Endothelial cell of umbilical vein (primary cell): ENCODE data around the gene B3GAT1. TPM values are rescaled to one million over a fixed set of nuclear protein-coding genes. Genes with fewer than 3 reads are reported as not detected.

ENCODE experiments used
- BruUV-seq: library from RNA; stranded (reverse); fragments of 400-500 nt; replicated peaks from 2 replicates; lab custom pipeline; 2021; lab: Mats Ljungman, UMichigan
- CTCF ChIA-PET: fragments of 300-600, 350-600 bp; sonication (Branson Sonifier 250); formaldehyde crosslinking; loops from one replicate; lab custom pipeline; 2021; ENCODE audit warnings: antibody characterized with exemption, inconsistent platforms; lab: Charles Lee
- POLR2A ChIA-PET: fragments of 300-600, 350-600 bp; sonication (Branson Sonifier 250); formaldehyde crosslinking; loops from one replicate; lab custom pipeline; 2021; ENCODE audit warnings: antibody characterized with exemption, inconsistent platforms; lab: Charles Lee
- DNase-seq: peaks from one replicate; pipeline ENCODE4 v3.0.0-alpha.2; 2011; ENCODE audit warnings: low read depth, low spot score
- FAIRE-seq: peaks from 2 replicates; lab custom pipeline; 2011; peaks lifted over from hg19 to GRCh38; lab: Jason Lieb, UNC
- H2AFZ ChIP-seq: 2 replicates; pipeline ENCODE4 v1.6.0; 2012; ENCODE audit warnings: low read depth, low read length, control low read depth, inconsistent platforms
- H3K27ac ChIP-seq: 2 replicates; pipeline ENCODE4 v1.5.1; 2011; ENCODE audit warnings: low read depth, mild to moderate bottlenecking, control low read depth, low read length, moderate library complexity; ENCODE audit not compliant: insufficient read depth
- H3K27me3 ChIP-seq, 2 experiments: 2 replicates each; pipeline versions ENCODE4 v1.6.0 to v1.6.1; 2011; ENCODE audit warnings: low read length in 2 of 2, mixed read lengths in 1 of 2; ENCODE audit not compliant: control insufficient read depth in 2 of 2, insufficient read depth in 2 of 2
- H3K36me3 ChIP-seq, 2 experiments: 2 replicates in 1 of 2; 3 replicates in 1 of 2; pipeline ENCODE4 v1.5.1; 2011; ENCODE audit warnings: low read length in 2 of 2, mild to moderate bottlenecking in 1 of 2, moderate library complexity in 1 of 2; ENCODE audit not compliant: control insufficient read depth in 2 of 2, insufficient read depth in 2 of 2; ENCODE audit errors: extremely low read depth in 1 of 2
- H3K4me1 ChIP-seq: 3 replicates; pipeline ENCODE4 v1.5.1; 2011; ENCODE audit warnings: mild to moderate bottlenecking, low read length; ENCODE audit not compliant: control insufficient read depth, insufficient read depth; ENCODE audit errors: extremely low read depth
- H3K4me2 ChIP-seq: 2 replicates; pipeline ENCODE4 v1.6.1; 2011; ENCODE audit warnings: low read length, control low read depth, mixed read lengths; ENCODE audit not compliant: insufficient read depth
- H3K4me3 ChIP-seq, 3 experiments: fragments of 200-600 bp in 1 of 3; sonication (generic), shearing (Covaris generic) in 1 of 3; replicated peaks in 1 of 3; 2 replicates each; pipeline ENCODE4 v1.5.1; 2011 to 2016; ENCODE audit warnings: control low read depth in 3 of 3, low read length in 3 of 3, mild to moderate bottlenecking in 2 of 3, inconsistent platforms in 1 of 3, low read depth in 1 of 3, moderate library complexity in 1 of 3; ENCODE audit not compliant: insufficient read depth in 1 of 3
- H3K79me2 ChIP-seq: 2 replicates; pipeline ENCODE4 v1.6.0; 2012; ENCODE audit warnings: low read length, inconsistent platforms; ENCODE audit not compliant: control insufficient read depth, insufficient read depth
- H3K9ac ChIP-seq: replicated peaks from 2 replicates; pipeline ENCODE3; 2011; ENCODE audit warnings: low read length, control low read depth; ENCODE audit not compliant: insufficient read depth; ENCODE audit errors: extremely low read depth
- H3K9me1 ChIP-seq: replicated peaks from 3 replicates; pipeline ENCODE4 v1.6.0; 2011; ENCODE audit warnings: mild to moderate bottlenecking, low read length; ENCODE audit not compliant: control insufficient read depth, insufficient read depth; ENCODE audit errors: extremely low read depth
- H3K9me3 ChIP-seq: replicated peaks from 2 replicates; pipeline ENCODE4 v1.5.1; 2012; ENCODE audit warnings: low read length, inconsistent platforms; ENCODE audit not compliant: control insufficient read depth, insufficient read depth
- H4K20me1 ChIP-seq: replicated peaks from 2 replicates; pipeline ENCODE3; 2011; ENCODE audit warnings: mild to moderate bottlenecking, low read length; ENCODE audit not compliant: control insufficient read depth, insufficient read depth; ENCODE audit errors: extremely low read depth
- EZH2 ChIP-seq: IDR thresholded peaks from 2 replicates; pipeline ENCODE4 v1.6.1; 2012; ENCODE audit warnings: borderline replicate concordance, low read depth, mild to moderate bottlenecking, moderate library complexity, low read length, inconsistent platforms; ENCODE audit not compliant: severe bottlenecking
- GATA2 ChIP-seq: IDR thresholded peaks from 2 replicates; pipeline ENCODE4 v1.7.0; 2011; ENCODE audit warnings: low read depth, mild to moderate bottlenecking, moderate library complexity, mixed read lengths, low read length; ENCODE audit not compliant: insufficient read length, insufficient read depth
- JUN ChIP-seq: IDR thresholded peaks from 2 replicates; pipeline ENCODE4 v1.6.1; 2011; ENCODE audit warnings: borderline replicate concordance, low read depth; ENCODE audit not compliant: insufficient read length, insufficient read depth
- POLR2A ChIP-seq: IDR thresholded peaks from 2 replicates; pipeline ENCODE4 v1.6.1; 2012; ENCODE audit warnings: low read depth, mild to moderate bottlenecking, control low read depth, low read length
- POLR2AphosphoS5 ChIP-seq: IDR thresholded peaks from 2 replicates; pipeline ENCODE4 v1.6.1; 2012; ENCODE audit warnings: low read depth, mild to moderate bottlenecking, control low read depth, low read length, moderate library complexity; ENCODE audit not compliant: insufficient read depth
- dilution Hi-C: fragments of 300-500 bp; cut with MboI; formaldehyde crosslinking; loops from one replicate; pipeline ENCODE4 v1.15.0; 2019; ENCODE audit warnings: low sequenced_read_pairs; ENCODE audit not compliant: extremely low pct_ligation_motif_present
- intact Hi-C: fragments of 100-400 bp; cut with micrococcal nuclease; formaldehyde crosslinking; loops from one replicate; pipeline ENCODE4 v1.10.0; 2022
- polyA plus RNA-seq, 4 experiments: library from polyadenylated mRNA; depleted of rRNA in 3 of 4; stranded (reverse) in 3 of 4; unstranded in 1 of 4; fragments of >200 nt; gene quantifications; 2 replicates each; pipeline versions ENCODE4 v1.2.1 to v1.2.3, GENCODE V29; 2011 to 2012; ENCODE audit warnings: missing spikeins in 1 of 4
- total RNA-seq: library from RNA; stranded (reverse); gene quantifications from 2 replicates; pipeline ENCODE4 v1.2.3, GENCODE V29; 2021
- TF ChIP-seq, protein P1 (sequence below), 2 donors: IDR thresholded peaks; 1 replicate in 1 of 2; 2 replicates in 1 of 2; pipeline ENCODE4 v1.5.1; 2011; ENCODE audit warnings: low read length in 2 of 2, mild to moderate bottlenecking in 2 of 2, moderate library complexity in 2 of 2, control low read depth in 1 of 2, inconsistent platforms in 1 of 2, low read depth in 1 of 2; ENCODE audit not compliant: insufficient read depth in 1 of 2; ENCODE audit errors: extremely low read depth in 1 of 2
- TF ChIP-seq, protein P2 (sequence below): IDR thresholded peaks from 2 replicates; pipeline ENCODE4 v1.6.1; 2011; ENCODE audit not compliant: insufficient read depth, insufficient read length

The B3GAT1 gene
- total and polyA plus RNA-seq, 2 donors (not counting 3 experiments of a cell fraction or from before 2014, with no cell fraction given), result 0.01 TPM; not detected in 1

DNA sequence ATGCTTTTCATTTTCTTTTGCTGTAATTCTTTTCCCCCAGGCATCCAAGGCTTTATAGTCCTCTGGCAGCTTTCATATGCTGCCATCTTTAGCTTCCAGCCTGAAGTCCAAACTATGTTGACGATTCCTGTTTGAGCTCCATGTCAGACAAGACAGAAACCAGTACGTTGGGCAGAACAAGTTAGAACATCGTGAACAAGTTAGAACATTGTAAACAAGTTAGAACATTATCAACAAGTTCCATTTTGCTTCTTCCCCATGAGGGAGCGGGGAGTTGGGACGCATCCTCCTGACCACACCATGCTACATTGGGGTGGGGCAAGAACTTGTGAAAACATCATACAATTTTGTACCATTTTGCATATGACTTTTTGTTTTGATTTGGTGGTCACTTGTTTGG, 56.4 kb downstream of the B3GAT1 start:
- dilution Hi-C loops (no loop called here), intact Hi-C loops (no loop called here)
- no peaks in the 10 kb centered on the region for H3K79me2 ChIP-seq
- H3K9me1 ChIP-seq, result no peaks in the 10 kb centered on the region
- ChIA-PET POLR2A (no interaction called here), CTCF (no interaction called here)
- H3K36me3 ChIP-seq, result no peaks in the 10 kb centered on the region
- no peaks in the 10 kb centered on the region for H4K20me1 ChIP-seq
- BruUV-seq, result no TSS peak
- no peaks in the 10 kb centered on the region for H3K4me1 ChIP-seq
- no peak overlapping the region for H3K27ac ChIP-seq
- FAIRE-seq (no peak), DNase-seq (no peak)
- H3K4me2 ChIP-seq, result no peak overlapping the region
- H3K9ac ChIP-seq, result no peak overlapping the region
- no peak overlapping the region for H2AFZ ChIP-seq
- no peaks in the 10 kb centered on the region for H3K9me3 ChIP-seq
- TF ChIP-seq POLR2A, result no peak
- no peak for TF ChIP-seq EZH2
- TF ChIP-seq GATA2, result no peak
- TF ChIP-seq, protein P1, sequence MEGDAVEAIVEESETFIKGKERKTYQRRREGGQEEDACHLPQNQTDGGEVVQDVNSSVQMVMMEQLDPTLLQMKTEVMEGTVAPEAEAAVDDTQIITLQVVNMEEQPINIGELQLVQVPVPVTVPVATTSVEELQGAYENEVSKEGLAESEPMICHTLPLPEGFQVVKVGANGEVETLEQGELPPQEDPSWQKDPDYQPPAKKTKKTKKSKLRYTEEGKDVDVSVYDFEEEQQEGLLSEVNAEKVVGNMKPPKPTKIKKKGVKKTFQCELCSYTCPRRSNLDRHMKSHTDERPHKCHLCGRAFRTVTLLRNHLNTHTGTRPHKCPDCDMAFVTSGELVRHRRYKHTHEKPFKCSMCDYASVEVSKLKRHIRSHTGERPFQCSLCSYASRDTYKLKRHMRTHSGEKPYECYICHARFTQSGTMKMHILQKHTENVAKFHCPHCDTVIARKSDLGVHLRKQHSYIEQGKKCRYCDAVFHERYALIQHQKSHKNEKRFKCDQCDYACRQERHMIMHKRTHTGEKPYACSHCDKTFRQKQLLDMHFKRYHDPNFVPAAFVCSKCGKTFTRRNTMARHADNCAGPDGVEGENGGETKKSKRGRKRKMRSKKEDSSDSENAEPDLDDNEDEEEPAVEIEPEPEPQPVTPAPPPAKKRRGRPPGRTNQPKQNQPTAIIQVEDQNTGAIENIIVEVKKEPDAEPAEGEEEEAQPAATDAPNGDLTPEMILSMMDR (IDR thresholded peaks at IDR 0.05; ENCODE audit: extremely low read depth in 1 of 2, insufficient read depth in 1 of 2, low read depth in 1 of 2, low read length in 2 of 2), result no peak
- no peak overlapping the region for H3K4me3 ChIP-seq
- H3K27me3 ChIP-seq, result no peaks in the 10 kb centered on the region

DNA sequence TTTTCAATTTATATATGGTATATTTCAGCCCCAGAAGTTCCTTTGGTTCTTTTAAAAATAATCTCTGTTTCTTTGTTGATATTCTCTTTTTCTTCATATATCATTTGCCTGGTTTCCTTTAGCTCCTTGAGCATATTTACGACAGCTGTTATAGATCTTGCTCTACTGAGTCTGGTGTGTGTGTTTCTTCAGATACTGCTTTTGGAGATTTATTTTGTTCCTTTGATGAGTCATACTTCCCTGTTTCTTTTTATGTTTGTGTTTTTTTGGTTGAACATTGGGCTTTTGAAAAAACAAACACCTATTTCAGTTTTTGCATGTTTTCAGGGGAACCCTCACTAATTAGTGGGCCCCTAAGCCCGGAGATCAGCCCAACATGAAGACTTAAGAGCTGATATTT, 56.9 kb downstream of the B3GAT1 start:
- H2AFZ ChIP-seq, result no peak overlapping the region
- H3K9ac ChIP-seq, result no peak overlapping the region
- H3K36me3 ChIP-seq, result no peaks in the 10 kb centered on the region
- no peak overlapping the region for H3K27ac ChIP-seq
- H3K9me1 ChIP-seq, result no peaks in the 10 kb centered on the region
- no peak for DNase-seq
- no peak overlapping the region for H3K4me3 ChIP-seq
- dilution Hi-C loops, result no loop called here
- H3K27me3 ChIP-seq, result no peaks in the 10 kb centered on the region
- no peaks in the 10 kb centered on the region for H3K79me2 ChIP-seq
- no peak overlapping the region for H3K4me2 ChIP-seq
- FAIRE-seq, result no peak
- ChIA-PET CTCF (no interaction called here), POLR2A (no interaction called here)
- TF ChIP-seq, protein P2, sequence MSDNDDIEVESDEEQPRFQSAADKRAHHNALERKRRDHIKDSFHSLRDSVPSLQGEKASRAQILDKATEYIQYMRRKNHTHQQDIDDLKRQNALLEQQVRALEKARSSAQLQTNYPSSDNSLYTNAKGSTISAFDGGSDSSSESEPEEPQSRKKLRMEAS, result no peak
- TF ChIP-seq POLR2A (no peak), JUN (no peak), POLR2AphosphoS5 (no peak)
- BruUV-seq, result no TSS peak
- no peaks in the 10 kb centered on the region for H4K20me1 ChIP-seq
- H3K4me1 ChIP-seq, result no peaks in the 10 kb centered on the region
- H3K9me3 ChIP-seq, result no peaks in the 10 kb centered on the region
- intact Hi-C loops, result no loop called here
